Upper lobe of left lung (tissue), 6 donors: Measurements from ENCODE around the gene SLC7A6OS. TPM values are rescaled to one million over a fixed set of nuclear protein-coding genes. Genes with fewer than 3 reads are reported as not detected.

Source experiments
- ATAC-seq, 2 donors: fragments of 200-7000 bp; cut with Tn5 transposase; one replicate each; pipeline ENCODE4 v1.9.1; 2022; ENCODE audit warnings: mild to moderate bottlenecking in 2 of 2, moderate library complexity in 2 of 2; ENCODE audit not compliant: low FRiP score in 2 of 2
- DNase-seq, 2 donors: peaks; one replicate each; pipeline ENCODE4 v3.0.0-alpha.2; 2019 to 2020
- H3K27ac ChIP-seq, 4 donors: fragments of 200-600 bp; sonication (generic); one replicate each; pipeline ENCODE4 v1.5.1; 2016 to 2019
- H3K27me3 ChIP-seq, 4 donors: fragments of 200-600 bp; sonication (generic); one replicate each; pipeline ENCODE4 v1.5.1; 2017 to 2019
- H3K36me3 ChIP-seq, 4 donors: fragments of 200-600 bp; sonication (generic); one replicate each; pipeline ENCODE4 v1.5.1; 2016 to 2019
- H3K4me1 ChIP-seq, 4 donors: fragments of 200-600 bp; sonication (generic); one replicate each; pipeline ENCODE4 v1.5.1; 2018 to 2019
- H3K4me3 ChIP-seq, 4 donors: fragments of 200-600 bp; sonication (generic); one replicate each; pipeline ENCODE4 v1.5.1; 2017 to 2019; ENCODE audit warnings: mild to moderate bottlenecking in 2 of 4, moderate library complexity in 1 of 4
- H3K9me3 ChIP-seq, 4 donors: fragments of 200-600 bp; sonication (generic); one replicate each; pipeline ENCODE4 v1.5.1; 2018 to 2019
- CTCF ChIP-seq, 6 experiments: fragments of 450-650 bp in 4 of 6; fragments of 200-600 bp in 2 of 6; sonication (generic) in 2 of 6; IDR thresholded peaks; one replicate each; pipeline ENCODE4 v1.5.1; 2016 to 2019; ENCODE audit warnings: antibody characterized with exemption in 6 of 6
- EP300 ChIP-seq, 4 donors: sonication (generic); formaldehyde crosslinking; IDR thresholded peaks; one replicate each; pipeline ENCODE4 v1.5.1; 2017; ENCODE audit warnings: antibody characterized with exemption in 4 of 4, control low read depth in 2 of 4
- POLR2A ChIP-seq, 4 donors: fragments of 450-650 bp; IDR thresholded peaks; one replicate each; pipeline ENCODE4 v1.5.1; 2016 to 2017; ENCODE audit warnings: antibody characterized with exemption in 4 of 4, mild to moderate bottlenecking in 2 of 4
- POLR2AphosphoS5 ChIP-seq, 2 donors: sonication (generic); formaldehyde crosslinking; IDR thresholded peaks; one replicate each; pipeline ENCODE4 v1.5.1; 2017; ENCODE audit warnings: antibody characterized with exemption in 2 of 2
- WGBS, 2 donors: methylation state at CpG; one replicate each; pipeline ENCODE4 v1.1.5; 2017 to 2018; 5-methylcytosine and 5-hydroxymethylcytosine counted together
- total RNA-seq, 6 donors: library from RNA; depleted of rRNA in 4 of 6; stranded (reverse); fragments of >200 nt in 4 of 6; gene quantifications; one replicate each; pipeline versions ENCODE4 v1.1.0 to v1.2.1, GENCODE V29; 2016 to 2021
- donor health status: DM: no; HTN: no; CAD: no; lungs with moderate emphysema.
- donor health status: DM: no; HTN: yes; CAD: no; lungs with severe emphysema.

The SLC7A6OS gene
- total RNA-seq, 6 donors from 2014 or later = 9.9 to 35.6 (median 18.5) TPM

GRCh38 chr16:68272507-68273209, 38.1 kb downstream of the SLC7A6OS start:
- no peak for TF ChIP-seq POLR2AphosphoS5 (IDR thresholded peaks at IDR 0.05)
- no peak for TF ChIP-seq POLR2A (IDR thresholded peaks at IDR 0.05)
- TF ChIP-seq CTCF (IDR thresholded peaks at IDR 0.05) = no peak
- no peak for TF ChIP-seq EP300 (IDR thresholded peaks at IDR 0.05)
- 77 to 78% methylated on average over 4 of the region's 4 CpGs for WGBS, 2 donors

GRCh38 chr16:68270353-68270752, 40.4 kb downstream of the SLC7A6OS start:
- Histone ChIP-seq H3K27ac (peak overlapping the region in 2 of 4 donors; percentile 2 to 44), H3K4me1 (peaks cover 24 to 47% (median 27%) of the 10 kb centered on the region in 4 donors)

More at GRCh38 chr16:68272507-68273209, 38.1 kb downstream of the SLC7A6OS start:
- DNase-seq = peak in 1 of 2 donors; percentile 39
- H3K9me3 ChIP-seq = no peaks in the 10 kb centered on the region
- H3K4me1 ChIP-seq = peaks cover 20 to 52% (median 34%) of the 10 kb centered on the region in 4 donors
- H3K36me3 ChIP-seq = peaks cover 0 to 28% (median 10%) of the 10 kb centered on the region in 4 donors
- H3K27me3 ChIP-seq = no peaks in the 10 kb centered on the region
- no peak overlapping the region for H3K4me3 ChIP-seq
- H3K27ac ChIP-seq = peak overlapping the region; percentile 24 to 67 (median 39)
- no peak for ATAC-seq

GRCh38 chr16:68269793-68270192, 41.0 kb downstream of the SLC7A6OS start:
- Histone ChIP-seq H3K36me3 (peaks cover 0 to 21% (median 5%) of the 10 kb centered on the region in 4 donors), H3K4me3 (no peak overlapping the region), H3K27me3 (no peaks in the 10 kb centered on the region), H3K4me1 (peaks cover 24 to 47% (median 28%) of the 10 kb centered on the region in 4 donors), H3K27ac (peak overlapping the region in 1 of 4 donors; percentile 44), H3K9me3 (no peaks in the 10 kb centered on the region)
- 84 to 96% methylated on average over 4 of the region's 4 CpGs for WGBS, 2 donors
- ATAC-seq = no peak
- no peak for DNase-seq
- TF ChIP-seq POLR2AphosphoS5 (IDR thresholded peaks at IDR 0.05) (no peak), CTCF (IDR thresholded peaks at IDR 0.05) (no peak), POLR2A (IDR thresholded peaks at IDR 0.05) (no peak), EP300 (IDR thresholded peaks at IDR 0.05) (no peak)

More at GRCh38 chr16:68270353-68270752, 40.4 kb downstream of the SLC7A6OS start:
- 0% methylated on average over 1 of the region's 1 CpG for WGBS, 2 donors
- no peak for TF ChIP-seq POLR2AphosphoS5 (IDR thresholded peaks at IDR 0.05)
- TF ChIP-seq POLR2A (IDR thresholded peaks at IDR 0.05) = no peak
- no peak for TF ChIP-seq CTCF (IDR thresholded peaks at IDR 0.05)
- TF ChIP-seq EP300 (IDR thresholded peaks at IDR 0.05) = no peak
- Histone ChIP-seq H3K9me3 (no peaks in the 10 kb centered on the region), H3K27me3 (no peaks in the 10 kb centered on the region), H3K4me3 (no peak overlapping the region), H3K36me3 (peaks cover 0 to 25% (median 8%) of the 10 kb centered on the region in 4 donors)
- DNase-seq (no peak), ATAC-seq (no peak)

GRCh38 chr16:68267612-68268405, 42.9 kb downstream of the SLC7A6OS start:
- TF ChIP-seq POLR2A (IDR thresholded peaks at IDR 0.05) (no peak), EP300 (IDR thresholded peaks at IDR 0.05) (no peak), POLR2AphosphoS5 (IDR thresholded peaks at IDR 0.05) (no peak), CTCF (IDR thresholded peaks at IDR 0.05) (no peak)
- Histone ChIP-seq H3K9me3 (no peaks in the 10 kb centered on the region), H3K4me1 (peaks cover 26 to 58% (median 33%) of the 10 kb centered on the region in 4 donors), H3K36me3 (peaks cover 0 to 1% (median 0%) of the 10 kb centered on the region in 4 donors), H3K27ac (peak overlapping the region in 2 of 4 donors; percentile 6 to 40), H3K4me3 (no peak overlapping the region), H3K27me3 (no peaks in the 10 kb centered on the region)
- WGBS, 2 donors = 75 to 85% methylated on average over 6 of the region's 6 CpGs
- DNase-seq (no peak), ATAC-seq (no peak)
